ENCODE data around the gene PPM1G.

- TF ChIP-seq POLR2A (IDR thresholded peaks at IDR 0.05; ENCODE audit: extremely low read depth, insufficient read length) (no peak), CTCF (IDR thresholded peaks at IDR 0.05; ENCODE audit: low read depth, low read length) (no peak)
Measured at GRCh38 chr2:27453968-27454367, 44.6 kb upstream of the PPM1G start.

All from NB4 (cell line).